Cardiac fibroblast (primary cell): ENCODE results near the gene SDC3.

Experiments used
- DNase-seq, 2 donors: peaks; one replicate each; pipeline versions ENCODE4 v3.0.0 to v3.0.0-alpha.2; 2010; ENCODE audit warnings: low read depth in 2 of 2
- H3K4me3 ChIP-seq, 2 donors: replicated peaks in 1 of 2; 1 replicate in 1 of 2; 2 replicates in 1 of 2; pipeline ENCODE4 v1.5.1; 2011; ENCODE audit warnings: low read depth in 2 of 2, low read length in 2 of 2, mild to moderate bottlenecking in 2 of 2, moderate library complexity in 1 of 2
- TF ChIP-seq, protein P1 (sequence below): IDR thresholded peaks from one replicate; pipeline ENCODE4 v1.5.1; 2011; ENCODE audit warnings: low read depth, mild to moderate bottlenecking, low read length, inconsistent platforms

The SDC3 gene

DNA sequence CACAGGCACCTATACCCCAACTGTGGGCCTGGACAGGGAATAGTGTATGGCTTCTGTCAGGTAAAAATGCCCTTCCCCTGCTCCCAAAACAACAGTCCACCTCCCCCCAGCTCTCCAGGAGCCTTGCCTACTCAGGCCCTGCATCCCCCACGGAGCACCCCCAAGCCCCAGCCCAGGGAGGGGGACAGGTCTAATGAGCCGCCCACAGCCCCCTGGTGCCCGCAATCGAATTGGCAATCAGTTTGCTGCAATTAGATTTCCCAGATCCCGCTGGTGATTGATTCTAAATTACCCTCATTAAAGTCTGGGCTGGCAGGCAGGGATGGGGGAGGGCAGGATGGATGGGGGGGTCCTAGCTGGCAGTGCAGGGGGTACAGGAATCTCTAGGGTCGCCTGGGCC lies 8.1 kb downstream of the SDC3 start:
- DNase-seq: no peak
- no peak overlapping the region for H3K4me3 ChIP-seq
- TF ChIP-seq, protein P1, sequence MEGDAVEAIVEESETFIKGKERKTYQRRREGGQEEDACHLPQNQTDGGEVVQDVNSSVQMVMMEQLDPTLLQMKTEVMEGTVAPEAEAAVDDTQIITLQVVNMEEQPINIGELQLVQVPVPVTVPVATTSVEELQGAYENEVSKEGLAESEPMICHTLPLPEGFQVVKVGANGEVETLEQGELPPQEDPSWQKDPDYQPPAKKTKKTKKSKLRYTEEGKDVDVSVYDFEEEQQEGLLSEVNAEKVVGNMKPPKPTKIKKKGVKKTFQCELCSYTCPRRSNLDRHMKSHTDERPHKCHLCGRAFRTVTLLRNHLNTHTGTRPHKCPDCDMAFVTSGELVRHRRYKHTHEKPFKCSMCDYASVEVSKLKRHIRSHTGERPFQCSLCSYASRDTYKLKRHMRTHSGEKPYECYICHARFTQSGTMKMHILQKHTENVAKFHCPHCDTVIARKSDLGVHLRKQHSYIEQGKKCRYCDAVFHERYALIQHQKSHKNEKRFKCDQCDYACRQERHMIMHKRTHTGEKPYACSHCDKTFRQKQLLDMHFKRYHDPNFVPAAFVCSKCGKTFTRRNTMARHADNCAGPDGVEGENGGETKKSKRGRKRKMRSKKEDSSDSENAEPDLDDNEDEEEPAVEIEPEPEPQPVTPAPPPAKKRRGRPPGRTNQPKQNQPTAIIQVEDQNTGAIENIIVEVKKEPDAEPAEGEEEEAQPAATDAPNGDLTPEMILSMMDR: no peak

DNA sequence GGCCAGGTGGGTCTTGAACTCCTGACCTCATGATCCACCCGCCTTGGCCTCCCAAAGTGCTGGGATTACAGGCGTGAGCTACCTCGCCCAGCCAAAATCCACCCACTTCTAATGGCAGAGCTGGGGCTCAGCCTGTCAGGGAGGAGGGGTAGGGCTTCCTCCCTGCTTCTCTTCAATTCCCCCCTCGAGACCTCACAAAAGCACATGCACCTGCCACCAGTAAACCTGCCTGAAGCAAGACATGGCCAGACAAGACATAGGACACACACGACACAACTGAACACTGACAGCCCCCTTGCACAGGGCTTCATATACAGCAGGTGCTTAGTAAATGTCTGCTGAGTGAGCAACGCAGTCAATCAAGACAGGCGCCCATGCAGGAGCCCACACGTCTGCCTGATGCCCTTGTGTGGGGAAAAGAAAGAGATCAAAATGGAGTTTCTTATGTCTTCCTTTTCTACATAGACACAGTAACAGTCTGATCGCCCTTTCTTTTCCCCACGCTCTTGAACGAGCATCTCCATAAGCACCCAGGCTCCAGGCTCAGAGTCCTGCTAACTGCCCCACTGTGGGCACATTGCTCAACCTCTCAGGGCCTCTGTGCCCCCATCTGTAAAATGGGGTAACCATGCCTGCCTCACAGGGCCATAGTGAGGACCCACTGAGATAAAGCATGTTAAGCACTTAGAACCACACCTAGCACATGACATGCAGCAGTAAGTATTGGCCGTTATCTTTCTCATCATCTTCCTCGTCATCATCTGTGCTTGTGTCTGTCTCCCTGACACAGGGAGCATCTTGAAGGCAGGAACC lies 8.8 kb downstream of the SDC3 start:
- no peak for DNase-seq
- TF ChIP-seq, protein P1: no peak

DNA sequence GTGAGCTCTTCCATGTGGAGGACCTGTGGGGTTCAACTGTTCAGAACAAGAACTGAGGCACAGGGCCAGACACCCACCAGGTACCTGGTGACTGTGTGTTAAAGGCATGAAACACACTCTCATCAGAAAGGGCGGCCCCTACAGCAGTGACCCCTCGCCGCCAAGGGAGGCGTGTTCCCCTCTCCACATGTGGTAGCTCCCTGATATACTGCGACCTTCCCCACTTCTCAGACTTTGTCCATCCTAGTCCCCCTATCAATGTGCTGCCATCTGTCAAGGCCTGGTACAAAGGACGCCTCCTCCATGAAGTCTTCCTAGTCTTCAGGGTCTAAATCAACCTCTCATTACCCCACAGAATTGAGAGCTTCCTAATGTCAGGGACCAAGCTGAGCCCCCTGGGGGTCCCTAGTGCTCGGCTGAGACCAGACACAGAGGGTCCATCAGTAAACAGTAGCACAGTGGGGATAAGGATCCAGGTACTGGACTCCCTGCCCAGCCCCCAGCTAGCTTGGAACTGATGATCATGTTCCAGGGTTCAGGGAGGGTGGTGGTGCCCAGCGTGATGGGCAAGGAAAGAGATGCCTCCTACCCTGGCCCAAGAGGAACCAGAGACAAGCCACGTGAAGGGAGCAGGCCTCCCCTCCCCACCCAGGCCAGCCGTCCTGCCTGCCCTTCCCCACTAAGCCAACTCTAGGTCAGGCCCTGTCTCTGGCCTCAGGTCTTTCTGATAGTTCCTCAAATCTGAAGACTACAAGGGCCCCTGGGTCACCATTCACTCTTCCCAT lies 10.3 kb downstream of the SDC3 start:
- H3K4me3 ChIP-seq: no peak overlapping the region
- TF ChIP-seq, protein P1: no peak
- no peak for DNase-seq

More for the DNA sequence above, 8.8 kb downstream of the SDC3 start:
- H3K4me3 ChIP-seq: no peak overlapping the region

DNA sequence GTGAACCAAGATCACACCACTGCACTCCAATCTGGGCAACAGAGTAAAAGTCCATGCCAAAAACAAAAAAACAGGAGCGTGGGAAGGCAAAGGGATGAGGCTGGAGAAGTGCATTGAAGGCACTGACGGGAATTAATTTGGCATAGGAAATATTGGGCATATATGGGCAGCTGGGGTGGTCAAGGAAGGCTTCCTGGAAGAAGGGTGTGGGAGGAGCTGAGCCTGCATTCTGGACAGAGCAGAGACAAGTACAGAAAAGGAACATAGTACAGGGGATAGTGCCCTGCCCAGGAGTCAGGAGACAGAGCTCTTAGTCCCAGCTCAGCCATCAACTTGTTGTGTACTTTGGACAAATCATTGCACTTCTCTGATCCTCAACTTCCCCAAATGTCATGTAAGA lies 11.7 kb downstream of the SDC3 start:
- DNase-seq: no peak
- H3K4me3 ChIP-seq: no peak overlapping the region
- TF ChIP-seq, protein P1: no peak

DNA sequence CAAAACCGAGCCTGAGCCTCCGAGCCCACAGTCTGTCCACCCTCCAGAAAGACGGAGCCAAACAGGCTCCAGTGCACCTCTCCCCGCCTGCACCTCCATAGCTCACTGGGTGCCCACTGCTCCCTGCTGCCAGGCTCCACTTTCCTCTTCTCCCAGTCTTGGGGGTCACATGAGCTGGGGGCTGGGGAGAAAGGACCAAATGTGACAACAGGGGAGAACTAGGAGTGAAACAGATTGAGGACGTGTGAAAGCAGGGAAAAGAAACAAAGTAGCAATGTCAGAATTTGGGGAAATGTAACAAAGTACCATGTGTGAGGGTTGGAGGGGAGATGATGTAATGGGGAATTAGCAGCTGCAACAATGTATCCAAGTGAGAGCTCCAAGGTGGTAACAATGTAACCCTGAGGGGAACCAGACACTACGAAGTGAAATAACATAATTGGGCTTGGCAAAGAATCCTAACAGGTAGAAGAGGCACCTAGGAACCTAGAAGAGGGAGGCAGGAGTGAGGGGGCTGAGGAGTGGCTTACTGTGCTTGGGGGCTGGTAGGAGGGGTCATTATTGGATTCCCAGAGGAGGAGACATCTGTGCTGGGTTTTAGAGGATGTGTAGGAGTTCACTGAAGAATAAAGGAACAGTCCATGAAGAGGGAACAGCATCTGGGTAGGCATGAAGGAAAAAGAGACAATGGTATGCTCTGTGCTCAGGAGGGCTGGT lies 12.5 kb downstream of the SDC3 start:
- no peak for DNase-seq
- H3K4me3 ChIP-seq: no peak overlapping the region
- TF ChIP-seq, protein P1: no peak

DNA sequence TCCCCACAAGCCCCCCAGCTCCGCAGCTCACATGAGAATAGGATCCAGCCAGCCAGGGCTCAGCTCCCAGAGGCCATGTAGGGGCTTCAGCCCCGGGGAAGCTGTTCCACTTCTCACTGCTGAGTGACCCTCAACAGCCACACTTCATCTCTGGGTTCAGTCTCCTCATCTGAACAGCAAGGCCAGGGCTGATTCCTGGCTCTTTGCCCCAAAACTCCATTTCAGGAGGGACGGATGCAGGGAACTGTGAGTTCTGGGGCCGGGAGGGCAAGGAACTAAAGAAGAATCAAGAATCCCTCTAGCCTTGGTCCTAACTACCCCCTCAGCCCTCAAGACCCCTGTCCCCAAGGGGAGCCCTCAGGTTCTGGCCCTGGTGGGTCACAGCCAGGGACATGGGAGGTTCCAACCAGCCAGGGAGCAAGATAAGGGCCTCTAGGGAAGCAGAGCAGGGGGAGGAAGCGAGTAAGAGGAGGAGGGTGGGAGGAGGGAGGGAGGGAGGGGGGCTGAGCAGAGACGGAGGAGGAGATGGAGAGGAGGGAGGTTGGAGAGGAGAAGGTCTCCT lies 13.1 kb downstream of the SDC3 start:
- peak in 1 of 2 donors; percentile 31 for DNase-seq
- TF ChIP-seq, protein P1: no peak
- H3K4me3 ChIP-seq: no peak overlapping the region
